LNCAP (cell line): ENCODE data around the gene ANAPC1.

ENCODE experiments used
- TF ChIP-seq, protein P1 (sequence below): fragments of 450-650 bp; IDR thresholded peaks from 2 replicates; pipeline ENCODE4 v1.5.1; 2017; ENCODE audit warnings: mild to moderate bottlenecking

The ANAPC1 gene

DNA sequence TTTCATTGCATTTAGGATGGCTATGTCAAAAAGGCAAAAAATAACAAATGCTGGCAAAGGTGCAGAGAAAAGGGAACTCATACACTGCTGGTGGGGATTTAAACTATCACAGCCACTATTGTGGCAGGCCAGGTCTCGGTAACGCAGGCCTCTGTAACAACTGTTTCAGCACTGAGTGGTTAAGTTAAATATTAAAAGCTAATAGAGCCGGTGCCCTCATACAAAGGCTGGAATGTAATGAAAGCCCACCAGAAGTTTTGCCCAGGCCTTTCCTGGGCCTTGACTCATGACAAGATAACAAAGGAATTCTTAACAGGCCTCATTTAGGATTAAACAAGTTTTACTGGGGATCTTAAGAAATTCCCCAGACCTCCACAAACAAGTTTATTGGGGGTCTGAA is 25.1 kb upstream of the ANAPC1 start:
- TF ChIP-seq, protein P1, sequence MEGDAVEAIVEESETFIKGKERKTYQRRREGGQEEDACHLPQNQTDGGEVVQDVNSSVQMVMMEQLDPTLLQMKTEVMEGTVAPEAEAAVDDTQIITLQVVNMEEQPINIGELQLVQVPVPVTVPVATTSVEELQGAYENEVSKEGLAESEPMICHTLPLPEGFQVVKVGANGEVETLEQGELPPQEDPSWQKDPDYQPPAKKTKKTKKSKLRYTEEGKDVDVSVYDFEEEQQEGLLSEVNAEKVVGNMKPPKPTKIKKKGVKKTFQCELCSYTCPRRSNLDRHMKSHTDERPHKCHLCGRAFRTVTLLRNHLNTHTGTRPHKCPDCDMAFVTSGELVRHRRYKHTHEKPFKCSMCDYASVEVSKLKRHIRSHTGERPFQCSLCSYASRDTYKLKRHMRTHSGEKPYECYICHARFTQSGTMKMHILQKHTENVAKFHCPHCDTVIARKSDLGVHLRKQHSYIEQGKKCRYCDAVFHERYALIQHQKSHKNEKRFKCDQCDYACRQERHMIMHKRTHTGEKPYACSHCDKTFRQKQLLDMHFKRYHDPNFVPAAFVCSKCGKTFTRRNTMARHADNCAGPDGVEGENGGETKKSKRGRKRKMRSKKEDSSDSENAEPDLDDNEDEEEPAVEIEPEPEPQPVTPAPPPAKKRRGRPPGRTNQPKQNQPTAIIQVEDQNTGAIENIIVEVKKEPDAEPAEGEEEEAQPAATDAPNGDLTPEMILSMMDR, result no peak

DNA sequence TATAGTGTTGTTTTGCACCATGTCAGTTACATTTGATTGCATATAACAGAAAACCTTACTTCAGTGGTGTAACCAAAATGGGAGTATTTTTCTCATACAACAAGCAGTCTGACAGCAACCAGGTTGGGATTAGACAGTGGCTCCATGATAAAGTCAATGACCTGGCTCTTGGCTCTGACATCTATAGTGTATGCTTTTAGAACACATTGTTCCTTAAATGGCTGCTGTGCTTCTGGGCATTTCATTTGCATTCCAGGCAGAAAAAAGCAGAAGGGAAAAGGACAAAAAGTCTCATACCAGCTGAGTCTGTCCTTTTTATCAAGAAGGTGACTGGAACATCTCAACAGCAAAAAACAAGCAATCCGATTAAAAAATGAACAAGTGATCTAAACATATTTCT is 24.6 kb upstream of the ANAPC1 start:
- TF ChIP-seq, protein P1, result no peak

DNA sequence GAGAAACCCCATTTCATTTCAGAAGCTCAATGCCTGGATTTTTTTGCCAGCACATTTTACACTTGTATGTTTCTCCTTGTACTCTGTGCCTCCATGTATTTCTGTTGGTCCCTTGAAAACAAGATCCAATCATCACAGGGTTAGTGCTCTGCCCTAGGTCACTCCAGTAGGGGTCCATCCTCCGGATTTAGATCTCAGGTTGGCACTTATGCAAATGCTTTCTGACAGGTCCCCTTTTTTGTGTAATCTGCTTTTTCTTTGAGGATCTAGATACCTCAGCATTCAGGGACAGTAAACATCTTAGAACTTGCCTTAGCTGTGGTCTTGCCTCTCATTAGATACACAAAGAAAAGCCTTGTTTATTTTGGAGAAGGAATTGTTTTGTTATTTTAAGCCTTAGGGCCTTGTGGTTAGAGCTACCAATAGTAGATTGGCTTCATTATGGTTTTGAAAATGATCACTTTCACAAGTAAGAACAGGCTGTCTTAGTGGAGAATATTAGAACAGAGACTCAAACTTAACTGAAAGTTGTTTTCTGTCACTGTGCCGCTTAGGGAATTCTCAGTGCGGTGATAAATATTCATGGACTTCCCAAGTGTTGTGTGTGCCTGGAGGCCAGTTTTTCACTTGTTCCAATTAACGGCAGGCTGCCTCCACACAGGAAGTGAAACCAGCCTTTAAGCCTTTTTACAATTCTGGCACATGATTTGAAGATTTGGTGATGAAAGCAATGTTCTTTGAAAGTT is 22.2 kb upstream of the ANAPC1 start:
- TF ChIP-seq, protein P1, result no peak

DNA sequence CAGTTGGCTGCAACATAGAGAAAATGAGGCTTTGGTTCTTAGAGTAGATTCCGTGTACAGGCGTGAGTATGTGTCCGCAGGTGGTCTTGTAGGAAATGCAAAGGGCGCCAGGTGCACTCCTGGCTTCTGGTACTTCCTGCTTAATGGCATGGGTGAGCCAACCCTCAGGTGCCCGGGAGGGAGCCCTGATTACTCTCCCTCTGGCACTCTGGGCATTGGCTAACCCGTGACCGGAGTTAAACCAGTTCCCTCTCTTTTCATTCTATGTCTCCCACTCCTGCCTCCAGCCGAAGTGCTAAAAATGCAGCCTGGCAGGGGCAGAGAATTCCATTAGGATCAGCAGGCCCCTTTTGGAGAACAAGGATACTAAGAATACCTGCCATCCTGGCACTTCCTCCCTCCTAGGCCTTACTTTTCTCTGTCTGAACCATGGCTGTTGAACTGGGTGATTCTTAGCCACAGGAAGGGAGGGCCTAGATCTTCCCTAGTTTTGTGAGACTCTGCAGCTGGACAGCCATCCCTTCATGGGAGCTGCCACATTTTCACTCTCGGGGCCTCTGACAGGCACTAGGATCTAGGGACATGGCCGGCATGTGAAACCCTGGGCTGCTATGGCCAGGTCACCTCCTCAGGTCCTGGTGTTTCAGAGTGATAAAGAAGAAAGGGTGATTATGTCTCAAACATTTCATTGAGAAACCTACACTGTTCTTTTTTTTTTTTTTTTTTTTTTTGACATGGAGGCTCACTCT is 20.9 kb upstream of the ANAPC1 start:
- TF ChIP-seq, protein P1, result no peak

DNA sequence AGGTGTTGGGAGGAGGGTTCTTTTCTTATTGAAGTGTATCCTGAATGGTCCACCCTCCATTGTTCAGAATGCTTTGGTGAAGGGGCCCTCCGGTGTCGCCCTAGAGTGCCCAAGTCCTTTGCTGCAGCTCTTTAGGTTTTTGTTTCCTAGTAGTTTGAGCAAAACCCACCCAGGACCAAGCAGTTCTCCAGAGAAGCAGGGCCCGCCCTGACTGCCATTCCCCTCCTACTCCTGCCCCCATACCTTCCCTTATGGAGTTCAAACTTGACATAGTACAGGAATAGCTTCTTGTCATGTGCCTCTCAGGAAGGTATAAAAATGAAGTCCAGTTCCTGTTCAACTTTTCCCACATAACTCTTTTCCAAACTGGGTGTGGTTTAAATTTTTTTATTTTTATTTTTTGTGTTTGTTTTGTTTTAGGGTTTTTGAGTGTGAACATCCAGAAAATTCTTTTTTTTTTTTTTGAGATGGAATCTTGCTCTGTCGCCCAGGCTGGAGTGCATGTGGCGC is 20.0 kb upstream of the ANAPC1 start:
- TF ChIP-seq, protein P1, result no peak

DNA sequence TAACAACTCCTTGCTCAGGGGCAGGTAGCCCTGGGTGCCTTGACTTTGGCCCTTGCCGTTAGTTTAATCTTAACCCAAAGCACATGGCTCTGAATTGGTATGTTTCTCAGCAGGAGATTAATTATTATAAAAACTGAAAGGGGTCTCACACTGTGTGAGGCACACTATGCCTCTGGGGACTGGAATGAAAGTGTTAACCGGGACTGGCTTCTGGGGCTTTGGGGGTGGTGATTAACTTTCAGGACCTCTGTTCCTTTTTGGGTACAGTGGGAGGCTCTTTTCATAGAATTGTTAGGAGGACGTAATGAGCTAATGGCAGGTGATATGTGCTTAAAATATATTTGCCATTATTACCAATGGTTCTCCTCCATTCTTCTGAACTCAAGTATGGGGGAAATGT is 19.5 kb upstream of the ANAPC1 start:
- TF ChIP-seq, protein P1, result no peak

DNA sequence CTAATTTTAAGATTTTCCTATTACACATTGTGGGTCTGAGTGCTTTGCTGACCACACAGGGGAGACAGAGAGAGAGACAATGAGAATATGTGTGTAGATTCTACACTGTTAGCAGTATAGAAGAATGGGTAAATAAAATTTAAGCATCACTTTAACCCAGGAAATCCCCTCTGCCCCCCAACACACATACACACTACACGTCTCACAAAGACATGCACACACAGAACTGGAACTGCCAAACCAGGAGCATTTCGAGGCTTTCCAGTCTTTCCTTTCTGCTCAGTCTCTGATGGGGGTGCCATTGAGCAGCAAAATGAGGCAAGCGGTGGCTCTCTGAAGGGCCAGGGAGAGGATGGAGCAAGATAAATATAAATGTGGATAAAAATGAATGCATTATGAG is 16.9 kb upstream of the ANAPC1 start:
- TF ChIP-seq, protein P1, result peak; percentile 49; the same call in 1 of the 2 replicates
